IMR-90 (cell line): ENCODE data around the gene NCOR1. TPM values are rescaled to one million over a fixed set of nuclear protein-coding genes. Genes with fewer than 3 reads are reported as not detected.

Source experiments
- ATAC-seq: fragments of 200-7000 bp; cut with Tn5 transposase; 2 replicates; pipeline ENCODE4 v1.9.1; 2020; ENCODE audit warnings: low read depth, mild to moderate bottlenecking, moderate library complexity
- BruUV-seq: library from RNA; stranded (reverse); fragments of 400-500 nt; replicated peaks from 2 replicates; lab custom pipeline; 2021; lab: Mats Ljungman, UMichigan
- CTCF ChIA-PET: fragments of 300-600 bp; formaldehyde crosslinking; extraction: SDS; loops from one replicate; lab custom pipeline; 2021; ENCODE audit warnings: antibody characterized with exemption; lab: Yijun Ruan, JAX
- POLR2A ChIA-PET: fragments of 300-600 bp; sonication (Branson Sonifier 250); formaldehyde crosslinking; loops from one replicate; lab custom pipeline; 2022; ENCODE audit warnings: antibody characterized with exemption; ENCODE audit not compliant: unreplicated experiment; lab: Charles Lee
- DNase-seq: peaks from one replicate; pipeline ENCODE4 v3.0.0; 2013
- H2AFZ ChIP-seq: replicated peaks from 2 replicates; pipeline ENCODE3; 2013; ENCODE audit warnings: low read length, mild to moderate bottlenecking; ENCODE audit not compliant: poor library complexity
- H2AK5ac ChIP-seq: 2 replicates; pipeline ENCODE4 v1.6.1; 2013; ENCODE audit warnings: low read depth, low read length, inconsistent platforms
- H2AK9ac ChIP-seq: replicated peaks from 2 replicates; pipeline ENCODE3; 2013; ENCODE audit warnings: mild to moderate bottlenecking, low read depth, low read length, moderate library complexity; ENCODE audit not compliant: poor library complexity
- H2BK120ac ChIP-seq: 2 replicates; pipeline ENCODE4 v1.6.1; 2013; ENCODE audit warnings: low read depth, low read length, inconsistent platforms
- H2BK15ac ChIP-seq: 3 replicates; pipeline ENCODE4 v1.6.1; 2013; ENCODE audit warnings: low read depth, low read length, inconsistent platforms
- H2BK20ac ChIP-seq: 2 replicates; pipeline ENCODE4 v1.6.1; 2013; ENCODE audit warnings: low read depth, mild to moderate bottlenecking, inconsistent platforms, low read length, moderate library complexity
- H2BK5ac ChIP-seq: 2 replicates; pipeline ENCODE4 v1.6.1; 2013; ENCODE audit warnings: mild to moderate bottlenecking, low read depth, low read length, inconsistent platforms; ENCODE audit not compliant: poor library complexity, severe bottlenecking
- H3K14ac ChIP-seq: replicated peaks from 2 replicates; pipeline ENCODE4 v1.6.1; 2013; ENCODE audit warnings: low read depth, low read length, inconsistent platforms
- H3K18ac ChIP-seq: 2 replicates; pipeline ENCODE4 v1.6.1; 2013; ENCODE audit warnings: low read depth, low read length, control low read depth
- H3K23ac ChIP-seq: 2 replicates; pipeline ENCODE4 v1.6.1; 2013; ENCODE audit warnings: low read depth, low read length, inconsistent platforms
- H3K27ac ChIP-seq: 2 replicates; pipeline ENCODE4 v1.5.1; 2013; ENCODE audit warnings: mild to moderate bottlenecking, control low read depth, low read length; ENCODE audit not compliant: insufficient read depth
- H3K27me3 ChIP-seq: 2 replicates; pipeline ENCODE4 v1.6.1; 2013; ENCODE audit warnings: low read length; ENCODE audit not compliant: control insufficient read depth, insufficient read depth
- H3K36me3 ChIP-seq: 2 replicates; pipeline ENCODE4 v1.6.1; 2013; ENCODE audit warnings: low read length, mixed read lengths; ENCODE audit not compliant: control insufficient read depth, insufficient read depth
- H3K4ac ChIP-seq: 2 replicates; pipeline ENCODE4 v1.6.1; 2013; ENCODE audit warnings: low read depth, low read length, inconsistent platforms
- H3K4me1 ChIP-seq: 2 replicates; pipeline ENCODE4 v1.6.1; 2013; ENCODE audit warnings: low read length, mixed read lengths; ENCODE audit not compliant: control insufficient read depth, insufficient read depth
- H3K4me2 ChIP-seq: 2 replicates; pipeline ENCODE4 v1.6.1; 2013; ENCODE audit warnings: low read depth, mild to moderate bottlenecking, control low read depth, low read length, moderate library complexity
- H3K4me3 ChIP-seq: 2 replicates; pipeline ENCODE4 v1.5.1; 2013; ENCODE audit warnings: low read depth, mild to moderate bottlenecking, control low read depth, low read length, moderate library complexity; ENCODE audit not compliant: insufficient read depth
- H3K56ac ChIP-seq: 2 replicates; pipeline ENCODE4 v1.6.1; 2013; ENCODE audit warnings: low read length, inconsistent platforms; ENCODE audit not compliant: insufficient read depth; ENCODE audit errors: extremely low read depth
- H3K79me1 ChIP-seq, 2 experiments: 2 replicates each; pipeline ENCODE4 v1.6.1; 2013; ENCODE audit warnings: low read length in 2 of 2, inconsistent platforms in 1 of 2, low read depth in 1 of 2
- H3K9ac ChIP-seq: 2 replicates; pipeline ENCODE4 v1.6.1; 2013; ENCODE audit warnings: low read depth, low read length, control low read depth
- H3K9me1 ChIP-seq: 2 replicates; pipeline ENCODE4 v1.6.1; 2013; ENCODE audit warnings: low read length, inconsistent platforms; ENCODE audit not compliant: insufficient read depth
- H3K9me3 ChIP-seq: 2 replicates; pipeline ENCODE4 v1.6.1; 2013; ENCODE audit warnings: low read length; ENCODE audit not compliant: control insufficient read depth, insufficient read depth
- H4K20me1 ChIP-seq: 2 replicates; pipeline ENCODE4 v1.6.1; 2013; ENCODE audit warnings: low read length, inconsistent platforms; ENCODE audit not compliant: insufficient read depth
- H4K5ac ChIP-seq: 2 replicates; pipeline ENCODE4 v1.6.1; 2013; ENCODE audit warnings: mild to moderate bottlenecking, low read depth, low read length, control low read depth
- H4K8ac ChIP-seq, 2 experiments: 2 replicates each; pipeline ENCODE4 v1.6.1; 2013; ENCODE audit warnings: low read depth in 2 of 2, low read length in 2 of 2, control low read depth in 1 of 2, inconsistent platforms in 1 of 2
- H4K91ac ChIP-seq: 2 replicates; pipeline ENCODE4 v1.6.1; 2013; ENCODE audit warnings: low read depth, low read length, inconsistent platforms; ENCODE audit not compliant: insufficient read depth
- BHLHE40 ChIP-seq: fragments of 150-350 bp; IDR thresholded peaks from 2 replicates; pipeline ENCODE4 v1.6.1; 2016; ENCODE audit warnings: mild to moderate bottlenecking, low read depth, low read length
- CEBPB ChIP-seq: IDR thresholded peaks from 2 replicates; pipeline ENCODE4 v1.6.1; 2012; ENCODE audit warnings: low read depth, low read length, improper control_type of control experiment
- CTCF ChIP-seq: conservative IDR thresholded peaks from 2 replicates; pipeline ENCODE4 v1.5.1; 2012; ENCODE audit warnings: mild to moderate bottlenecking, low read depth, low read length, improper control_type of control experiment
- FOS ChIP-seq: fragments of 150-350 bp; IDR thresholded peaks from 2 replicates; pipeline ENCODE4 v1.6.1; 2016; ENCODE audit warnings: low read depth, low read length
- MAFK ChIP-seq: IDR thresholded peaks from 2 replicates; pipeline ENCODE4 v1.6.1; 2012; ENCODE audit warnings: low read depth, low read length, improper control_type of control experiment
- MAZ ChIP-seq: IDR thresholded peaks from 2 replicates; pipeline ENCODE4 v1.6.1; 2012; ENCODE audit warnings: low read depth, mild to moderate bottlenecking, low read length, improper control_type of control experiment, moderate library complexity, borderline replicate concordance
- POLR2A ChIP-seq: IDR thresholded peaks from 2 replicates; pipeline ENCODE4 v1.6.1; 2012; ENCODE audit warnings: mild to moderate bottlenecking, low read depth, low read length
- RAD21 ChIP-seq: IDR thresholded peaks from 2 replicates; pipeline ENCODE4 v1.6.1; 2012; ENCODE audit warnings: low read length, improper control_type of control experiment
- RCOR1 ChIP-seq: IDR thresholded peaks from 2 replicates; pipeline ENCODE4 v1.6.1; 2012; ENCODE audit warnings: mild to moderate bottlenecking, low read length, improper control_type of control experiment; ENCODE audit not compliant: insufficient replicate concordance
- RFX5 ChIP-seq: IDR thresholded peaks from 2 replicates; pipeline ENCODE4 v1.8.0; 2012; ENCODE audit warnings: low read depth, mild to moderate bottlenecking, low read length, moderate library complexity
- USF2 ChIP-seq: fragments of 150-350 bp; IDR thresholded peaks from 2 replicates; pipeline ENCODE4 v1.6.1; 2017; ENCODE audit warnings: mild to moderate bottlenecking, antibody characterized with exemption, low read length, low read depth
- WGBS, 2 experiments: methylation state at CpG; one replicate each; pipeline versions ENCODE4 v1.1.5 to v1.1.7; 2013; ENCODE audit warnings: missing lambda C conversion rate in 2 of 2; ENCODE audit not compliant: insufficient read length in 1 of 2; ENCODE audit errors: extremely low coverage in 2 of 2; 5-methylcytosine and 5-hydroxymethylcytosine counted together
- dilution Hi-C: fragments of 300-500 bp; cut with HindIII; formaldehyde crosslinking; loops from one replicate; pipeline ENCODE4 v1.14.3; 2018; ENCODE audit warnings: low sequenced_read_pairs; ENCODE audit not compliant: unreplicated experiment
- in situ Hi-C: fragments of 300-500 bp; cut with MboI; formaldehyde crosslinking; loops from 3 replicates; pipeline ENCODE4 v1.14.3; 2019; ENCODE audit warnings: low sequenced_read_pairs, inconsistent platforms, mixed read lengths
- intact Hi-C: fragments of 100-400 bp; cut with micrococcal nuclease; formaldehyde crosslinking; loops from 2 replicates; pipeline ENCODE4 v1.10.0; 2022
- polyA plus RNA-seq, 3 experiments: library from polyadenylated mRNA; depleted of rRNA; stranded (reverse); fragments of >200 nt; gene quantifications; 2 replicates each; pipeline ENCODE4 v1.2.3, GENCODE V29; 2012; ENCODE audit warnings: low replicate concordance in 1 of 3
- total RNA-seq: library from RNA; depleted of rRNA; stranded (reverse); fragments of >200 nt; gene quantifications from 2 replicates; pipeline ENCODE4 v1.2.3, GENCODE V29; 2012

NCOR1 gene
- total and polyA plus RNA-seq, 2 of the 4 experiments (the other 2 are of a cell fraction): 54.5 to 80.3 TPM

- Histone ChIP-seq H2BK120ac (no peak overlapping the region), H3K18ac (no peak overlapping the region), H2AK9ac (no peak overlapping the region), H2BK5ac (no peak overlapping the region), H3K4ac (no peak overlapping the region), H3K9me1 (peaks cover 5% of the 10 kb centered on the region; the same call in 1 of the 2 replicates), H4K8ac (no peak overlapping the region), H3K79me1 (peaks cover 33 to 40% of the 10 kb centered on the region in 2 experiments), H2AK5ac (no peak overlapping the region), H4K20me1 (peaks cover 6% of the 10 kb centered on the region; the same call in 1 of the 2 replicates), H3K9me3 (no peaks in the 10 kb centered on the region), H3K23ac (no peak overlapping the region), H3K27ac (no peak overlapping the region), H3K4me3 (no peak overlapping the region), H3K9ac (no peak overlapping the region), H4K91ac (no peak overlapping the region), H3K4me2 (no peak overlapping the region), H3K56ac (no peak overlapping the region), H3K4me1 (peaks cover 6% of the 10 kb centered on the region; the same call in 1 of the 2 replicates), H2AFZ (no peak overlapping the region), H3K14ac (no peak overlapping the region), H2BK20ac (no peak overlapping the region), H4K5ac (no peak overlapping the region), H3K36me3 (peaks cover 17% of the 10 kb centered on the region), H3K27me3 (no peaks in the 10 kb centered on the region), H2BK15ac (no peak overlapping the region)
- ATAC-seq (no peak), DNase-seq (no peak)
- in situ Hi-C loops: no loop called here
- no CpG with 5 or more reads among the region's 10 CpGs for WGBS, 2 experiments
- CTCF ChIA-PET: no interaction called here
- no TSS peak for BruUV-seq
- POLR2A ChIA-PET: no interaction called here
- dilution Hi-C loops: no loop called here
- intact Hi-C loops: no loop called here
- no peak for TF ChIP-seq POLR2A
- no peak for TF ChIP-seq RAD21
- no peak for TF ChIP-seq MAZ
- TF ChIP-seq BHLHE40: no peak
- no peak for TF ChIP-seq FOS
- TF ChIP-seq RCOR1: no peak
- TF ChIP-seq RFX5: no peak
- TF ChIP-seq CEBPB: no peak
- no peak for TF ChIP-seq CTCF
- TF ChIP-seq MAFK: no peak
- no peak for TF ChIP-seq USF2
These were observed 128.4 kb downstream of the NCOR1 start for GRCh38 chr17:16086957-16087356.
